ENCODE measurements around the gene RAB40C.

DNA sequence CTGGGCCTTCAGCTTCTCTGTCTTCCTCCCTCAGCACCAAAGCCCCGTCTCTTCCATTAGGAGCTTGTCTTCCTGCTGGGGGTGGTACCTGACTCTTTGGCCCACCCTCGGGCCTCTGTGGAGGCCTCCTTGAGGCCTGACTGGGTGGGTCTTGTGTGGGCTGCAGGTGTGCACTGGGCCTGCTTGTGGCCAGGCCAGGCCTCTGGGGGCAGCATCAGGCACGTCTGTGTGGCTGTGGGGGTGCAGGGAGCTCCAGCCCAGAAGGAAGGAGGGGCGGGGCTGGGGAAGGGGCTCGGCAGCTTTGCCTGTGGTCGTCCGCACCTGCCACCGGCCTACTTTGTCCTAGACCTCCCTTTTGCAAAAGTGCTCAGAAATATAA lies 13.1 kb upstream of the RAB40C start:
- no peak for TF ChIP-seq POLR2AphosphoS5 (IDR thresholded peaks at IDR 0.05)
- TF ChIP-seq POLR2A (IDR thresholded peaks at IDR 0.05): no peak
- TF ChIP-seq CTCF (IDR thresholded peaks at IDR 0.05): no peak
